ENCODE measurements around the gene MEN1. TPM values are rescaled to one million over a fixed set of nuclear protein-coding genes. Genes with fewer than 3 reads are reported as not detected.

Gene MEN1
- total and polyA plus RNA-seq, 2 of the 13 experiments (the other 11 are each of a cell fraction or from before 2014, with no cell fraction given): 20.5 to 27.3 TPM

DNA sequence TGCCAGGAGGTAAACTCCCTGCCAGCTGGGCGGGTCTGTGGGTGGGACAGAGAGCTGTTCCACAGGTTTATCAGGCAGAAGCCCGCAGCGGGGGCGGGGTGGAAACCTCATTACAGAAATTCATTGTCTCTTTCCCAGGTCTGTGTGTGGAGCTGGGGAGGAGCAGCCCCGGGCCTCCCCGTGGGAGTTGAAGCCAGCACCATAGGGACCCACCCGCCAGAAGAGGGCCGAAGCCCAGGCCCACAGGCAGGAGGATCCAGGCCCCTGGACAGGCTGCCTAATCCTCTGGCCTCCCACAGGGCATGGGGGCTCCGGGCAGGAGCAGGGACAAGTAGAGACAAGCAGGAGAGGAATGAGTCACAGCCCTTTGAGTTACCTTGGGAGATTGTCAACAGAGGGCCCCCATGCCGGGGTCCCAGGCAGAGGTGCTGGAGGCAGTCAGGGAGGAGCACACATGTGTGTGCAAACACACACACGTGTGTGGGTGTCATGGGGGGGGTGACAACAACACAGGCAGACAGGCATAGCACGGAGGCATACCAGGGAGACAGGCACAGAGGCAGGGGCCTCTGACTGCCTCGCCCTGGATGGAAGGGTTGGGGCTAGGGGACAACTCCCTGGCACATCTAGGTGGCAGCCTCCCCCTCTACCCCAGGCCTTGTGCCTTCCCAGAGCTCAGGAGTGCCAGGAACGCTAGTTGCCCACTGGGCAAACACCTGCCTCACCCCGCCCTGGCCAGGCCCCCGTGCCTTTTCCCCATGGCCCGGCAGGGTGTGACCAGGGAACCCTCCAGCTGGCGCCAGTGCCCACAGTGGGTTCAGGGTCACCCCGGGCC lies 32.7 kb upstream of the MEN1 start (continued):
- TF ChIP-seq, protein P1, sequence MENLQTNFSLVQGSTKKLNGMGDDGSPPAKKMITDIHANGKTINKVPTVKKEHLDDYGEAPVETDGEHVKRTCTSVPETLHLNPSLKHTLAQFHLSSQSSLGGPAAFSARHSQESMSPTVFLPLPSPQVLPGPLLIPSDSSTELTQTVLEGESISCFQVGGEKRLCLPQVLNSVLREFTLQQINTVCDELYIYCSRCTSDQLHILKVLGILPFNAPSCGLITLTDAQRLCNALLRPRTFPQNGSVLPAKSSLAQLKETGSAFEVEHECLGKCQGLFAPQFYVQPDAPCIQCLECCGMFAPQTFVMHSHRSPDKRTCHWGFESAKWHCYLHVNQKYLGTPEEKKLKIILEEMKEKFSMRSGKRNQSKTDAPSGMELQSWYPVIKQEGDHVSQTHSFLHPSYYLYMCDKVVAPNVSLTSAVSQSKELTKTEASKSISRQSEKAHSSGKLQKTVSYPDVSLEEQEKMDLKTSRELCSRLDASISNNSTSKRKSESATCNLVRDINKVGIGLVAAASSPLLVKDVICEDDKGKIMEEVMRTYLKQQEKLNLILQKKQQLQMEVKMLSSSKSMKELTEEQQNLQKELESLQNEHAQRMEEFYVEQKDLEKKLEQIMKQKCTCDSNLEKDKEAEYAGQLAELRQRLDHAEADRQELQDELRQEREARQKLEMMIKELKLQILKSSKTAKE (CRISPR knock-in tag; IDR thresholded peaks at IDR 0.05; ENCODE audit: borderline replicate concordance): no peak
- no peak for TF ChIP-seq NFYC (CRISPR knock-in tag; IDR thresholded peaks at IDR 0.05)
- TF ChIP-seq ZNF775 (CRISPR knock-in tag; IDR thresholded peaks at IDR 0.05; ENCODE audit: borderline replicate concordance): no peak
- TF ChIP-seq, protein P2, sequence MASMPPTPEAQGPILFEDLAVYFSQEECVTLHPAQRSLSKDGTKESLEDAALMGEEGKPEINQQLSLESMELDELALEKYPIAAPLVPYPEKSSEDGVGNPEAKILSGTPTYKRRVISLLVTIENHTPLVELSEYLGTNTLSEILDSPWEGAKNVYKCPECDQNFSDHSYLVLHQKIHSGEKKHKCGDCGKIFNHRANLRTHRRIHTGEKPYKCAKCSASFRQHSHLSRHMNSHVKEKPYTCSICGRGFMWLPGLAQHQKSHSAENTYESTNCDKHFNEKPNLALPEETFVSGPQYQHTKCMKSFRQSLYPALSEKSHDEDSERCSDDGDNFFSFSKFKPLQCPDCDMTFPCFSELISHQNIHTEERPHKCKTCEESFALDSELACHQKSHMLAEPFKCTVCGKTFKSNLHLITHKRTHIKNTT (CRISPR knock-in tag; IDR thresholded peaks at IDR 0.05): no peak
- TF ChIP-seq, protein P3, sequence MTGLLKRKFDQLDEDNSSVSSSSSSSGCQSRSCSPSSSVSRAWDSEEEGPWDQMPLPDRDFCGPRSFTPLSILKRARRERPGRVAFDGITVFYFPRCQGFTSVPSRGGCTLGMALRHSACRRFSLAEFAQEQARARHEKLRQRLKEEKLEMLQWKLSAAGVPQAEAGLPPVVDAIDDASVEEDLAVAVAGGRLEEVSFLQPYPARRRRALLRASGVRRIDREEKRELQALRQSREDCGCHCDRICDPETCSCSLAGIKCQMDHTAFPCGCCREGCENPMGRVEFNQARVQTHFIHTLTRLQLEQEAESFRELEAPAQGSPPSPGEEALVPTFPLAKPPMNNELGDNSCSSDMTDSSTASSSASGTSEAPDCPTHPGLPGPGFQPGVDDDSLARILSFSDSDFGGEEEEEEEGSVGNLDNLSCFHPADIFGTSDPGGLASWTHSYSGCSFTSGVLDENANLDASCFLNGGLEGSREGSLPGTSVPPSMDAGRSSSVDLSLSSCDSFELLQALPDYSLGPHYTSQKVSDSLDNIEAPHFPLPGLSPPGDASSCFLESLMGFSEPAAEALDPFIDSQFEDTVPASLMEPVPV (CRISPR knock-in tag; IDR thresholded peaks at IDR 0.05): no peak
- TF ChIP-seq ZMAT3 (CRISPR knock-in tag; conservative IDR thresholded peaks at IDR 0.05): no peak
- no peak for TF ChIP-seq ZNF10 (CRISPR knock-in tag; IDR thresholded peaks at IDR 0.05; ENCODE audit: borderline replicate concordance, low read depth)
- no peak for TF ChIP-seq NFKB2 (CRISPR knock-in tag; IDR thresholded peaks at IDR 0.05; ENCODE audit: borderline replicate concordance)
- TF ChIP-seq KDM3A (CRISPR knock-in tag; IDR thresholded peaks at IDR 0.05; ENCODE audit: low read depth): 0 out of 2 replicates have a peak, but pooled peaks have one; percentile 24
- TF ChIP-seq ZNF879 (CRISPR knock-in tag; IDR thresholded peaks at IDR 0.05): no peak
- no peak for TF ChIP-seq MAFF (IDR thresholded peaks at IDR 0.05; ENCODE audit: low read depth, low read length)
- no peak for TF ChIP-seq GPN1 (CRISPR knock-in tag; IDR thresholded peaks at IDR 0.05; ENCODE audit: borderline replicate concordance)
- no peak for TF ChIP-seq ZNF138 (CRISPR knock-in tag; IDR thresholded peaks at IDR 0.05; ENCODE audit: low read depth)
- TF ChIP-seq, protein P4, sequence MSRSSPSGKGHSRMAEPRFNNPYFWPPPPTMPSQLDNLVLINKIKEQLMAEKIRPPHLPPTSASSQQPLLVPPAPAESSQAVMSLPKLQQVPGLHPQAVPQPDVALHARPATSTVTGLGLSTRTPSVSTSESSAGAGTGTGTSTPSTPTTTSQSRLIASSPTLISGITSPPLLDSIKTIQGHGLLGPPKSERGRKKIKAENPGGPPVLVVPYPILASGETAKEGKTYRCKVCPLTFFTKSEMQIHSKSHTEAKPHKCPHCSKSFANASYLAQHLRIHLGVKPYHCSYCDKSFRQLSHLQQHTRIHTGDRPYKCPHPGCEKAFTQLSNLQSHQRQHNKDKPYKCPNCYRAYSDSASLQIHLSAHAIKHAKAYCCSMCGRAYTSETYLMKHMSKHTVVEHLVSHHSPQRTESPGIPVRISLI (CRISPR knock-in tag; IDR thresholded peaks at IDR 0.05; ENCODE audit: borderline replicate concordance): no peak
- TF ChIP-seq ZMYM3 (CRISPR knock-in tag; IDR thresholded peaks at IDR 0.05): peak; percentile 45; the same call in 1 of the 2 replicates
- no peak for TF ChIP-seq IRX3 (CRISPR knock-in tag; IDR thresholded peaks at IDR 0.05; ENCODE audit: borderline replicate concordance, low read depth)
- TF ChIP-seq ZNF501 (CRISPR knock-in tag; IDR thresholded peaks at IDR 0.05): peak; percentile 56; the same call in 1 of the 2 replicates
- TF ChIP-seq, protein P5, sequence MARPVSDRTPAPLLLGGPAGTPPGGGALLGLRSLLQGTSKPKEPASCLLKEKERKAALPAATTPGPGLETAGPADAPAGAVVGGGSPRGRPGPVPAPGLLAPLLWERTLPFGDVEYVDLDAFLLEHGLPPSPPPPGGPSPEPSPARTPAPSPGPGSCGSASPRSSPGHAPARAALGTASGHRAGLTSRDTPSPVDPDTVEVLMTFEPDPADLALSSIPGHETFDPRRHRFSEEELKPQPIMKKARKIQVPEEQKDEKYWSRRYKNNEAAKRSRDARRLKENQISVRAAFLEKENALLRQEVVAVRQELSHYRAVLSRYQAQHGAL (CRISPR knock-in tag; IDR thresholded peaks at IDR 0.05; ENCODE audit: not compliant biosample characterization): no peak

Measured in HepG2 (cell line).